Measurements from ENCODE around the gene EPB41L2.

EPB41L2 gene

DNA sequence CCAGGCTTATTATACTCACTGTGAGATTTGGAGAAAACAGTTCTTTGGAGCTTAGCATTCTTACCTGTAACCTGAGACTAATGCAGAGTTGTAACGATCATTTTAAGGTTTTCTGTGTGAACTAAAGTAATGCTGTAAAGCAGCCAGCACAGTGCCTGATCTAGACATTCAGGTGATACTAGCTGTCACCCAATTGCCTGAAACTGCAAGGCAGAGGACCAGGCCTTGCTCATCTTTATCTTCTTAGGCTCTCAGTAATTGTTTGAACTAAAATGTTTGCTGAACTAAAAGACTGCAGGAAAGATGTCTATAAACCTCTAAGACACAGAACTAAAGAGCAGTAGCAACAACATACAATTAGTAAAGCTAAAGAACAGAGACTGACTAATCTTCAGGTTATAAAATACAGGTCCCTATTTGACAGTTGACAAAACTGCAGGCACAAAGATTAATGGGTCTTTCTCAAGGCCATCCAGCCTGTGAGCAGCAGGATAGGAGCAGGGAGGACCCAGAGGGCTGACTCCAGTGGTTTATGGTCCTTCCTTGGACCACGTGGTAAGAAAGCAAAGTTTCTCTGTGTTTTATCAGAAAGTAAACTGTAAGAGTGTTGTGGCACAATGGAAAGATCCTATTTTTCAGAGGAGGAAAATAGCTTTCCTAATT, 204.4 kb downstream of the EPB41L2 start:
- DNase-seq: no peak

DNA sequence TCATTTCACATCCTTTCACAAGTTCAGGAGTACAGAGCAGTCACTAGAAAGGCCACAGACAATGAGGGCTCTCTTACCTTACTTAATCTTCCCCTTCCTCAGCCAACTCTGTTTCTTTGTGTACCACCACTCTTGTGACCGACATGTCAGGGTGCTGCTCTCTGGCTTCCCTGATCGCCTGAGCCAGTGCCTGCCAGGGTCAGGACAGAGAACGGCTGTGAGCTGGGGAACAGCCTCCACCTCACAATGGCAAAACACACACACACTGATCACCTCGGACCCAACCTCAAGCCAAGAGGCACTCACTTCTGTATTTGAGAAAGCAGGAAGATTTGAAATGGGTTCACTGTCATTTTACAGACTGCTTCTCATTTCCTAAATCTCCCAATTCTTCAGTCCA, 205.0 kb downstream of the EPB41L2 start:
- no peak for DNase-seq

DNA sequence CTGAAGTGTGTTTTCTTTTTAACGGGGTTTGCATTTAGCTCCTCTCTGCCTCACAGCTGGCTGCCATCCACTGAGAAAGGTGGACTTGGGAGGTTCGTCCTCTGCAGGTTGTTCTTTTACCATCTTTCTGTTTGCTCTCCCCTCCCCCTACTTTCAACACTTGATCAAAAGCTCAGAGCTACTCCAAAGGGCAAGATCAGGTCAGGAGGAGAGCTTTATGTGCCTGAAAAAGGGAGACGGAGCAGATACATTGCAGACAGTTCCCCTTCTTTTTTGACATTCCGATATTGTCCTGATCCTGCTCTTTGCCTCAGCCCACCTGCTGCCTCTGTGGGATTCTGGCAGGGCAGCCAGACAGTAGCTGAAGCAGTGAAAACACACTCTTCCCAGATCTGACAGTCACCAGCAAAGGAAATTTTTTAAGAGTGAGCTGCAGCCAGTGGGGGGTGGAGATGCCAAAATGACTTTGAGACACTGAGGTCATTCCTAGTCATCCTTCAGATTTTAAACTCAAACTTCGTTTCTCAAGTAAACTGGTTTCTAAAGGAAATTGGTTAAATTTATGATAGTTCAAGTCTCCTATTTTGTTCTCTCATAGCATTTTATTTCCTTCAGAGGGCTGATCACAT, 209.4 kb downstream of the EPB41L2 start:
- DNase-seq: no peak

DNA sequence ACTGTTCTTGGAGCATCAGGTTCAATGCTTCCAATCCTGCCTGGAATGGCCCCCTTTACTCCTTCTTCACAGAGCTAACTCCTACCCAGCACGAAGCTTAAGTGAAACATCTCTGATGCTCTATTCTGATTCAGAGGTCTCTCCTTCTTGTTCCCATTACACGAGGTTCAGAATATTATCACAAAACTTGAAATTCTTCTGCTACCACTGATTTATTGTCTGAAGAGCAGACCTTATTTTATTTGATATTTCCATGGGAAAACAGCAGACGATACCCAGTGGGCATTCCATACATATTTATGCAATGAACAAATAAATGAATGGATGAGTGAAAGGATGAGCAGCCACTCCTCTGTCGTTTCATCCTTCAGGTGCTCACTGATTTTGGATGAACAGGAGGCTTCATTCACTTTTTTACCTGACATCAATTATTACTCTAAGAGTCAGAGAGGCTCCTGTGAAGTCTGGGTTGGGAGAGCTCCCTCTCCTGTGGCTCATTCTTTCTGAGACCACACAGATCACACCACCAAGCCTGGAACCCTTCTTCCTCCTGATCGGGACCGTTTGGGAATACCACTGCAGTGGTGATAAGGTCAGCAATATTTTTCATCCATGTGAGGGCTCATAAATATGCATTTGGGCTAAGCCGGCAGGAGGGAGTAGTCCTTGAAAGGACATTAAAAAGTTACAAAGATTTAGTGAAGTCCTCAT, 210.0 kb downstream of the EPB41L2 start:
- DNase-seq: no peak

DNA sequence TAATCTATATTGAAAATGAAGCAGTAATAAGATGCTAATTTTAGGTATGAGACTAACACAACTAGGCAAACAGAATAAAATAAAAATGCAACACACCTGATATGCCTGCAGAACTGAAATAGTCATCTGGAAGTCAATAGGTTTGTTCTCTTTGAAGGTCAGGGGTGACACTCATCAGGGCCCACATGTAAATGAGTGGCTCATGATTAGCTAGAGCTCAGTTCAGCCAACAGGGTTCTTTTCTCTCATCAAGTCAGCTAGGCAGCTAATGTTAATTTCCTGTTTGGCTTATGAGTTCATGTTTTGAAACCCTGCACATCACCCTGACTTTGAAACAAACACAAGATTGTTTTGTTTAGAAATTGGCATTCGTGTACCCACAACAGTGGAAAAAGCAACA, 212.0 kb downstream of the EPB41L2 start:
- no peak for DNase-seq

DNA sequence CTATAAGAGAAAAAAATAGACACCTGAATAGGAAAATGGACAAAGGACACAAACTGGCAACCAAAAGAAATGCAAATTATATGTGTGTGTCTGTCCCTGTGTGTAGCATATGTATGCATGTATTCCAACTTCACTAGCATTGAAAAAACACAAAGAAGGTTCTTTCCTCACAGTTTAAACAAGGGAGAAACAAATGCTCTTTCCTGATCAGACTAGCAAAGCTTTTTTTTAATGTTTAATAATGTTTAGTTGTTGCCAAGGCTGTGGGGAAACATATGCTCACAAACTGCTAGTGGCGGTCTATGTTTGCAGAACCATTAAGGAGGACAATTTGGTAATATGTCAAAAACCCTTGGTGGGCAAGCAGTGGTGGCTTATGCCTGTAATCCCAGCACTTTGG, 213.5 kb downstream of the EPB41L2 start:
- DNase-seq: no peak

DNA sequence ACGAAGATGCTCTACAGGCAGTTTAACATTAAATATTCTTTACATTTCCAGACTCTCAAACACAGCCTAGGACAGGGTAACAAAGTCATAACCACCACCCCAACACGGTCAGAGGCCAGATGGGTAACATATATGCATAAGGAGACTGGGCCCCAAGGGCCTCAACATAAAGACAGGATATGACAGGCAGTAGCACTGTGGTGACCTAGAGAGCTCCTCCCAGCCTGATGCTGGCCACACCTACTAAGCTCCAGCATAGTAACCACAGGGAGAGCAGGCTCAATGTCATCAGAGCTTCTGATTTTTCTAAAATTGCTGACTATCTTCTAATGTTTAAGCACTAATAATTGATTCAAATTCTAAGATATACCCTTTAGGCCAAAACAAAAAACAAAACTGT, 214.1 kb downstream of the EPB41L2 start:
- no peak for DNase-seq

DNA sequence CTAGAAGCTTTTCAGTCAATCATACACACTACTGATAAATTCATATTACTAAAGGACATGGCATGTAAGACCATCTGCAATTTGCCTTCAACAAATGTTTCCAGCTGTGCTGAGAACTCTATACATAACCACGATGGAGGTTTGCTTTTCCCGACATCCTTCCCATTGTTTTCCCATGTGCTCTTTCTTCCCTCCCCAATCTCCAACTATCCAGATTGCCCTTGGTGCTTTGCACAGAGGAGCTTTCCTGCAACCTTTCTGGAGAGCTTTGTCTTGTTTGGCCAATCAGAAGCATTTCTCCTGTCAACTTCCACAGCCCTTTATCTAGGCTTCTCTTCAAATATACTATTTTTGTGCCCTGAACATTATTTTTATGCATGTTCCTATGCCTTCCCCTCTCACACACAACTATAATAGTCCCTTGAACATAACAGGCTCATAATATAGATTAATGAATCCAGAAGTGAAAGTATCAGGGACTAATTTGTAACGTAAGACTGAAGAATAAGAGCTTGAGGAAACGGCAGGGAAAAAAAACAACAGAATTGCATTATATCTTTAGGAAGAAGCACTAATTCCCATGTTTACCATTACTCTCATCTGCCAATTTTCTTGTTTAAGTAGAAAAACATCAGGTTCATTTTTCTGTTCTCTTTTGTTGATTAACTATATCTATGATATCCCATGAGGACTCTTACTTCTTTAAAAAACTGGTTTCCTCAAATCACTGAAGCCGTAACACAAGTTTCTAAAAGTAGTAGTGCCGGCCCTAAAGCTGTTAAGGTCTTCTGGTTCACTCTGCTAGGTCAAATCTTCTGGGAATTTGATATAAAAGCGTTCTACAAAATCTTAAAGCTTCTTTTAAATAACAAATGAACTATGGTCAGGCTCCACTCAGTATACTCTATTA, 215.8 kb downstream of the EPB41L2 start:
- no peak for DNase-seq

DNA sequence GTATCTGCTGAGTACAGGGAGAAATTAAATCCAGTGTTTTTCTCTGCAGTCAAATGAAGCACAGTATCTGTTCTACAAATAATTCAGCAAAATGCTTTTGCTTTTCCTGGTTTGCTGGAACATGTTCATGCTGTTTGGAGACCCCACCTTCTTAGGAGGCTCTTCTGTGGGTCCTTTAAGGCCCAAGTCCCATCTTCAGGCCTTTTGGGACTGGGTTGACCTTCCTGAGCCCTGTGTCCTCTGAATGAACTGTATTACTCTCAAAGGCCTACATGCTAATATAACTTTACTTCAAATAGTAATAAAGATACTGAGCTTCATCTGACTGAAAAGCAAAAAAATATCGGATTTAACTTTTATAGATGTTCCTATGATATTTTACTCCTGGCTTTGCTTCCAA, 216.5 kb downstream of the EPB41L2 start:
- DNase-seq: no peak

DNA sequence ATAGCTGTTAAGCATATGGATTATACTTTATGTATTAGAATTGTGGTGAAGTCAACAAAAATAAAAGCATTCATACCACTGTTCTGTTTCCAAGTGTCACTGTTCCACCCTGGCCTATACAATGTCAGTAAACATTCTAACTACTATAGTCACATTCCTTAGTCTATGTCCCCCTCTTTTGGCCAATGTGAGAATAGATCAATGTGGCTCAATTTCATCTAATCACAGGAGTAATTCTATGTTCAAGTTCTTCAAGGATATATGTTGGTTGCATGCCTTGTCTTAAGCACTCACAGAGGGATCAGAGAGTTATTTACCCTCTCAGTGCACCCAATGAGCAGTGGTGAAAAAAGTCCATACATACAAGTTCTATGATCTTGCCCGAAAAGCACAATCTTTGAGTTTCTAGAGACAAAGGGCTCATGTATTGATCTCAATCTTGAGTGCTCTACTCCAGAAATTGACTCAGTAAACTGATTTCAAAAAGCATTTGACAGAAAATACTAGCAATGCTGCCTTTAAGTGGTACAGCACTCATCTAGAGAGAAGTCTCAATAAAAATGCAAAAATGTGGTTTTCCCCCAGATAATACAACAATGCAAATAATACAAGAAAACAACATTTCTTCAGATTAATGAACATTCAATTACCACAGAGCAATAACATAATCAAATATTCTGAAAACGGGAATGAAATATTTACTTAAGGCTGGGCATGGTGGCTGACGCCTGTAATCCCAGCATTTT, 219.3 kb downstream of the EPB41L2 start:
- DNase-seq: no peak

DNA sequence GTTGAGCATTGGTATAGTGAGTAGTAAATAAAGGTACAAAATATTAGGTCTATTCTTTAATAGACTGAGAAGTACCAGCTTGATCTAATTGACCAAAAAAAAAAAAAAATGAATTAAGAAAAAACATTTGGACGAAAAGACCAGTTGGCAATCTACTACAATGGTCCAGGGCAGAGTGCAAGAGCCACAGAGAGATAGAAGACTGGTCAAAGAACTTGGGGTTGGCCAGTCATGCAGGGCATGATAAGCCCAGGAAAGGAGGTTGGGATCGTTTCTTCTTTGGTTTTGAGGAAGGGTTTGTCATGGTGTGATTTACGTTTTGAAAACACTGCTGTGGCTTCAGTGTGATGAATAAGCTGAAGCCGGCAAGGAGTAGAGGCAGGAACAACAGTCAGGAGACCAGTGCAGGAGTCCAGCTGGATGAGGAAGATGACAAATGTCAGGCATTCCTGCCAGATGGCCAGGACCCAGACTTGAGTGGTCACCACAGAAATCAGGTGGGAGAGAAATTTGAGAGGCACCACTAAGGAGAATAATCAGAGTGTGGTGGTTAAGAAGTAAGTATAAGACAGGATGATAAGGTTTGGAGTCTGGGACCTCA, 221.8 kb downstream of the EPB41L2 start:
- DNase-seq: no peak

DNA sequence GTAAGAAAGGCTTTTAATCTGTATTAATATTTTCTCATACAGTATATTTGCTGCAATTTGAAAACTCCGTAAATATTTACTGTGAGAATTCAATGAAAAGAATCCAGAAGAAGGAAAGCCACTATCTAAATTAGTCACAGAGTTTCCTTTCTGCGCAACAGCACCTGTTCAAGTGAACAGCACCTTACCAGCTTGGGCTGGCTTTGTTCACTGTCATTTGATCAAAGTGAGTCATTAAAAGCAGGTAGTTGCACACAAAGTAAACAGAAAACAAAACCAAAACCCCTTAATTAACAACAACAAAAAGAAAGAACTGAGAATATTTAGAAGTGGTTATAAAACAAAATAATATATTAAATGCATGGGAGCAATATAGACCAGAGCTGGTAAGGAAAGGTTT, 223.0 kb downstream of the EPB41L2 start:
- no peak for DNase-seq

DNA sequence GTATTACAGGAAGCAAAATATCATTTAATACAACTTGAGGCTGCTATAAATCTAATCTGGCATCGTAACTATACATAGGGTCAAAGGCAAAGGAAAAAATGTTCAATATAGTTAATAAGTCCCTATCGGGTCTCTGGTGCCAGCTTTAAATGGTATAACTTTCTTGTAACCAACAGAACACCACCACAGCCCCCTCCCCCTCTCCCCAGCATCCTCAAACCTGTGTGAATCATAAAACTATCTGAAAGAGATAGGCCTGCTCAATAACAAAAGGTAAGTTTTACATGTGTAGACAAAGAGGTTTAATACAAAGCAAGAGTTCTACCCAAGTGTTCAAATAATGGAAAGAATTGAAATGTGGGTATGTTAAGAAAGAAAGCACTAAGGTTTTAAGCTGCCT, 223.7 kb downstream of the EPB41L2 start:
- DNase-seq: no peak

DNA sequence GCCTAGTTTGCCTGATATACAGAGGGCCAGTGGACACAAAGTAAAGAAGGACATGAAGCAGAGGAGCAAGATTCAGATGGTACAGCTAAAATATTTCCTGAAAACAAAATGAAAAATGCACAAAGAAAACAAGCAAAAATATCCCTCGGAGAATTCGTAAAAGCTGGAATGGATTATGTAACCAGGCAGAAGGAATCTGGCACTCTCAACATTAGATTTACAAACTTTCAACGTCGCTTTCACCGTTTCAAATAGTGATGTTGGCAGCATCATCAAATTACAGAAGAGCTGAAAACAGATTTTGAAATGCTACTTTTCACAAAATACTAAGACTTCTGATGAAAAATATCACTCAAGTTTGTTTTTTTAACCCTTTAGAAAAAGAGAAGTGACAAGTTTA, 224.1 kb downstream of the EPB41L2 start:
- no peak for DNase-seq

DNA sequence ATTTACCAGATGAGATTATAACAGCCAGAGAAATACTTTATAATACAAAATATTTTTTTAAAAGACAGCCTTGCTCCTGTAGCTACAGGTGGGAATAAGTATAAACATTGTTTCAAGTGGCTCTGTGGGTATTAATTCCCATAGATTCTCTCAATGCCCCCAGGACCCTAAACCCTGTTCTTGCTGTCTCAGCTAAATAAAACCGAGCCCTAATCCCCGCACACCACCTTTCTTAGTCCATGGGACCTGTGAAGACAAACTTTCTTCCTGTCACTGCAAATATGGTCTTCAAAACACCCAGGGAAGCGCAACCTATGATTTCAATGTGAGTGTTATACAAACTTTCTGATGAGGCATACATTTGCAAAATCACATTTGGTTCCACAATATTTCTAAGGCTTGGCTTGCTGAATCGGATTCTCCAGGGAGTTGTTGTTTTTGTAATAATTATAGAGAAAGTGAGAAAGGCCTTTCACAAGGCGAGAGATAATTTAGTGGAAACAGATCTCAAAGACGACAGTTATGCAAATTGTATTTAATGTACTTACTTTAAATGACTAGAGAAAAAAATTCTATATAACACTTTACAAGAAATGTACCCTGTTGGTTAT, 224.7 kb downstream of the EPB41L2 start:
- DNase-seq: no peak

DNA sequence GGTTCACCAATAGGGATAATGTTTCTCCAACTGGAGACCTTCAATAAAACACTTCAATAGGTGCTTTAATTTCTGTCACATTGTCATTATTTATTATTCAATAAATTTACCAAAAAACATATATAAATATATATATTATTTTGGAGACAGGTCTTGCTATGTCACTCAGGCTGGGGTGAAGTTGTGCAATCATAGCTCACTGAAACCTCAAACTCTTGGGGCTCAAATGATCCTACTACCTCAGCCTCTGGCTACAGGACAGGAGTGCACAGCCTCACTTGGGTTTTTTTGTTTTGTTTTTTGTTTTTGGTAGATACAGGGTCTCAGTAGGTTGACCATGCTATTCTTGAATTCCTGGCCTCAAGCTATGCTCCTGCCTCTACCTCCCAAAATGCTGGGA, 226.0 kb downstream of the EPB41L2 start:
- DNase-seq: no peak

DNA sequence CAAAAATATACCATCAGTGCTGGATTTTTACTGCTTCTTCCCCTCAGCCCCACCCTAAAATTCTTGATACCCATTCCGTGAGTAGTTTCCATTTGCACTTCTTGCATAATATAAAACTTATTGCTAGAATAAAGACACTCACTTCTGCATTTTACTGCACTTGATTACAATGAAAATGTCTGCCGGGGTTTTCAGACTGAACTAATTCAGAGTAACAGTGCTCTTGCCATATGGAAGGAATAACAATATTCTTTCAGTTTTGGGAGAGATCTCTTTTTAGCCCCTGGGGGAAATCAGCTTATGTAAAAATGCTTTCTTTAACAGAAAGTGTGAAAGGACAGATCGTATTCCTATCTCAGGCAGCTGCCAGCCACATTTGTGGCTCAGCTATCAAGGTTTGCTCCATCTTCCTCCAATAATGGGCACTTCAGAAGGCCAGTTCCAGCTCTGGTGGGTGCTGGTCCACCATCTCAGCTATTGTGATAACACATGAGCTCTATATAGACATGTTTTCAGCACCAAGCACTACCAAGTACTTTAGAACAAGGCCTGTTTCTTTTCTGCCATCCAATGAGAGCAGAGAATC, 226.9 kb downstream of the EPB41L2 start:
- no peak for DNase-seq

DNA sequence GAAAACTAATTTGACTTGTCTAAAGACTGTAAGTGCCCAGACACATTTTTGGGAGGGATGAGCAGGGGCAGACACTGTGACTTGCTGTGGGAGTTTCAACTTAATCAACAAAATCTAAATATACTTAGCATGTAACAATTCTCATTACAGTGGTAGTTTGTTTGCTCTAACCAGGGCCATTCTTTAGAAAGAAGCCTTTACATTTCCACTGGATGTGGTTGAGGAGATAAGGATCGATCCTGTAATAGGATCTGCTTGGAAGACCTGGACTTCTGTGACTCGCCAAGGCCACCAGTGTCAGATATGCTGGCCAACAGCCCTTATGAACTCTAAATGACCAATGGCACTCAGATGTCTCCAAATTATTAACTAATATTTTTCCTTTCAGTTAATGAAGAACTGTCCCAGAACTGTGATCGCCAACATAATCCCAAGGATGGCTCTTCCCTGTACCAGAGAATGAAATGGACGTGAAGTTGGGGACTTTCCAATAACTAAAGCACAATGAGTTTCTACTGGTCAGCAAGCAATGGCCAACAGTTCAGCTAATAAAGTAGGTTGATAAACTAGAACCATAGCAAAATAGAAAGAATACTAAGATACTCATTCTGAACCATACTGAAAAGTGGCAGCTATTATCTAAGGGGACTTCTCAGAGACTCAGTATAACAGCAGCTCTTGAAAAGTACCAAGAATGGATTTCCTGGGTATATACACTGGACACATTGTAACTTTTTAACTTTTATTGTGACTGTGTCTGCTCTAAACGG, 228.4 kb downstream of the EPB41L2 start:
- no peak for DNase-seq

DNA sequence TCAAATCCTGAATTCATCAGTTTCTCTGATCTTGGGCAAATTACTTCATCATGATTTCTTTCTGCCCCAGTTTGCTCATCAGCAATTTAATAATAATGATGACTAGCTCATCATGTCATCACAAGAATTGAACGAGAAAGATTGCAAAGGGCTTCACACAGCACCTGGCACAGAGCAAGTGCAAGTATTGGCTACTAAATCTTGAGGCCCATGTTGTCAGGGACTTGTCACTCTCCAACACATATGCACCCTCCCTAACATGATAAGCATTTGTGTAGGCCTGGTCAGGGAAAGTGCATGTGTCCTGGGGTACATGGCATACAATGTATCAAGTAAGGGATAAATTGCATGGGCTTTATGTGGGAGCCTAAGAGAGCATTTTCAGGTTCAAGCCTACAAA, 229.5 kb downstream of the EPB41L2 start:
- DNase-seq: no peak

DNA sequence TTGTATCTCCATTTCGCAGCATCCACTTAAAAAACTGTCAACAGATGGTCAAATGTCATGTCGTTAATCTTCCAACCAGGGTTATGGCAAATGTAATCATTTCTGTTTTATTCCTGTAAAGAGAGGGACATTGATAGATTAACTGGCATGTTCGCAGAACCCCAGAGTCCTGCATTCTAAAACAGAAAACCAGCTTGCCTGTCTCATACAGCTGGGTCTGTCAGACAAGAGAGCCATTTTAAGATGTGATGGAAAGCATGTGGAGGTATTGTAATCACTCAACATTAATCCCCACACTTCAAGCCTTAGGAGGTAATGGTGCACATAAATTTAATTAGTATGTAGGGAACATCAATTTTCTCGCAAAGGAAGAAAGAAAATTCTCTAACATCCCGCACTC, 231.4 kb downstream of the EPB41L2 start:
- DNase-seq: no peak

Data from NK-92 treated with Interleukin-12 subunit alpha and Interleukin-12 subunit beta, amount 100 ng/mL, for 24 hours (cell line).